ENCODE data around the gene SLC16A12. TPM values are rescaled to one million over a fixed set of nuclear protein-coding genes. Genes with fewer than 3 reads are reported as not detected.

The SLC16A12 gene
- total RNA-seq, 1 donor from 2014 or later: not detected

DNA sequence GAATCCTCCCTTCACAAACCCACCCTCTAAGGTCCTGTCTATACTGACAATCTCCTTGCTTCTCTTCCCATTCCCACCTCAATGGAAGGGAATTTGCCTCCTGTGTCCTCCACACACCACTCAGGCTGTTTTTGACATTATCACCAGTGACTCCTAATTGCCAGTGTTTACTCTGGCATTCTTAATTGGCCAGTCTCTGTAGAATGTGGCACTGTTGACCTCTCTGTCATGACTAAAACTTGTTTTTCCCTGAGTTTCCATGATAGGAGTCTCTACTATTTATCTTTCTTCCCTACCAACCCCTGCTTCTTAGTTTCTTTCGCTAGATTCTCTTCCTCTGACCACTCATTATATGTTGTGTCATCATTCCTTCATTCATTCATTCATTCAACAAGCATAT is 12.1 kb downstream of the SLC16A12 start:
- no peaks in the 10 kb centered on the region for H3K9me3 Mint-ChIP-seq (ENCODE audit: unreplicated experiment)
- no peak overlapping the region for H3K27ac Mint-ChIP-seq (ENCODE audit: unreplicated experiment)
- H3K27me3 Mint-ChIP-seq (ENCODE audit: unreplicated experiment): no peaks in the 10 kb centered on the region
- DNase-seq: no peak
- no peaks in the 10 kb centered on the region for H3K36me3 Mint-ChIP-seq (ENCODE audit: unreplicated experiment)
- TF ChIP-seq, protein P1, sequence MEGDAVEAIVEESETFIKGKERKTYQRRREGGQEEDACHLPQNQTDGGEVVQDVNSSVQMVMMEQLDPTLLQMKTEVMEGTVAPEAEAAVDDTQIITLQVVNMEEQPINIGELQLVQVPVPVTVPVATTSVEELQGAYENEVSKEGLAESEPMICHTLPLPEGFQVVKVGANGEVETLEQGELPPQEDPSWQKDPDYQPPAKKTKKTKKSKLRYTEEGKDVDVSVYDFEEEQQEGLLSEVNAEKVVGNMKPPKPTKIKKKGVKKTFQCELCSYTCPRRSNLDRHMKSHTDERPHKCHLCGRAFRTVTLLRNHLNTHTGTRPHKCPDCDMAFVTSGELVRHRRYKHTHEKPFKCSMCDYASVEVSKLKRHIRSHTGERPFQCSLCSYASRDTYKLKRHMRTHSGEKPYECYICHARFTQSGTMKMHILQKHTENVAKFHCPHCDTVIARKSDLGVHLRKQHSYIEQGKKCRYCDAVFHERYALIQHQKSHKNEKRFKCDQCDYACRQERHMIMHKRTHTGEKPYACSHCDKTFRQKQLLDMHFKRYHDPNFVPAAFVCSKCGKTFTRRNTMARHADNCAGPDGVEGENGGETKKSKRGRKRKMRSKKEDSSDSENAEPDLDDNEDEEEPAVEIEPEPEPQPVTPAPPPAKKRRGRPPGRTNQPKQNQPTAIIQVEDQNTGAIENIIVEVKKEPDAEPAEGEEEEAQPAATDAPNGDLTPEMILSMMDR (IDR thresholded peaks at IDR 0.05; ENCODE audit: partially characterized antibody, unreplicated experiment): no peak
- no peak overlapping the region for H3K4me3 Mint-ChIP-seq (ENCODE audit: unreplicated experiment)
- no peaks in the 10 kb centered on the region for H3K4me1 Mint-ChIP-seq (ENCODE audit: low read depth, unreplicated experiment)

GRCh38 chr10:89522463-89522862 is 12.9 kb downstream of the SLC16A12 start:
- DNase-seq: no peak
- H3K36me3 Mint-ChIP-seq (ENCODE audit: unreplicated experiment): no peaks in the 10 kb centered on the region
- no peak overlapping the region for H3K27ac Mint-ChIP-seq (ENCODE audit: unreplicated experiment)
- no peaks in the 10 kb centered on the region for H3K4me1 Mint-ChIP-seq (ENCODE audit: low read depth, unreplicated experiment)
- TF ChIP-seq, protein P1 (IDR thresholded peaks at IDR 0.05; ENCODE audit: partially characterized antibody, unreplicated experiment): no peak
- no peaks in the 10 kb centered on the region for H3K27me3 Mint-ChIP-seq (ENCODE audit: unreplicated experiment)
- H3K9me3 Mint-ChIP-seq (ENCODE audit: unreplicated experiment): no peaks in the 10 kb centered on the region
- no peak overlapping the region for H3K4me3 Mint-ChIP-seq (ENCODE audit: unreplicated experiment)

DNA sequence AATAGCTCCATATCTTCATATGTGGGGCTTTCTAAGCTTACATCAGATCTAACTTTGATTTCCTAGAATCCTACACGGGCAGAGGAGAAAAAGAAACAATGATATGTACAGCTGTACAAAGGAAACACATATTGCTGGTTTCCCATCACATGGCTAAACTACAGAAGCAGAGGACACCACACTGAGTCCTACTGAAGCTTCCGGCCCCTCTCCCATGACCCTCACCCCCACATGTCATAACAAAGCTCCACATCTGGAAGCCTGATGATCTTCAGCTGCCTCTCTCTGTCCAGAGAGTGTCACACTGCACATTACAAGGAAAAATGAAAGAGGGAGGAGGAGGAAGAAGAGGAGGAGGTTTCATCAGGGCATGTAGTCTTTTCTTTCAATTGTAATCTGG is 14.0 kb downstream of the SLC16A12 start:
- Mint-ChIP-seq H3K27ac (ENCODE audit: unreplicated experiment) (no peak overlapping the region), H3K4me1 (ENCODE audit: low read depth, unreplicated experiment) (no peaks in the 10 kb centered on the region), H3K27me3 (ENCODE audit: unreplicated experiment) (no peaks in the 10 kb centered on the region), H3K4me3 (ENCODE audit: unreplicated experiment) (no peak overlapping the region), H3K9me3 (ENCODE audit: unreplicated experiment) (no peaks in the 10 kb centered on the region), H3K36me3 (ENCODE audit: unreplicated experiment) (no peaks in the 10 kb centered on the region)
- no peak for DNase-seq
- TF ChIP-seq, protein P1 (IDR thresholded peaks at IDR 0.05; ENCODE audit: partially characterized antibody, unreplicated experiment): no peak

GRCh38 chr10:89520706-89521105 is 14.7 kb downstream of the SLC16A12 start:
- Mint-ChIP-seq H3K36me3 (ENCODE audit: unreplicated experiment) (no peaks in the 10 kb centered on the region), H3K27ac (ENCODE audit: unreplicated experiment) (no peak overlapping the region), H3K4me3 (ENCODE audit: unreplicated experiment) (no peak overlapping the region), H3K9me3 (ENCODE audit: unreplicated experiment) (no peaks in the 10 kb centered on the region), H3K27me3 (ENCODE audit: unreplicated experiment) (no peaks in the 10 kb centered on the region), H3K4me1 (ENCODE audit: low read depth, unreplicated experiment) (no peaks in the 10 kb centered on the region)
- TF ChIP-seq, protein P1 (IDR thresholded peaks at IDR 0.05; ENCODE audit: partially characterized antibody, unreplicated experiment): no peak
- no peak for DNase-seq

DNA sequence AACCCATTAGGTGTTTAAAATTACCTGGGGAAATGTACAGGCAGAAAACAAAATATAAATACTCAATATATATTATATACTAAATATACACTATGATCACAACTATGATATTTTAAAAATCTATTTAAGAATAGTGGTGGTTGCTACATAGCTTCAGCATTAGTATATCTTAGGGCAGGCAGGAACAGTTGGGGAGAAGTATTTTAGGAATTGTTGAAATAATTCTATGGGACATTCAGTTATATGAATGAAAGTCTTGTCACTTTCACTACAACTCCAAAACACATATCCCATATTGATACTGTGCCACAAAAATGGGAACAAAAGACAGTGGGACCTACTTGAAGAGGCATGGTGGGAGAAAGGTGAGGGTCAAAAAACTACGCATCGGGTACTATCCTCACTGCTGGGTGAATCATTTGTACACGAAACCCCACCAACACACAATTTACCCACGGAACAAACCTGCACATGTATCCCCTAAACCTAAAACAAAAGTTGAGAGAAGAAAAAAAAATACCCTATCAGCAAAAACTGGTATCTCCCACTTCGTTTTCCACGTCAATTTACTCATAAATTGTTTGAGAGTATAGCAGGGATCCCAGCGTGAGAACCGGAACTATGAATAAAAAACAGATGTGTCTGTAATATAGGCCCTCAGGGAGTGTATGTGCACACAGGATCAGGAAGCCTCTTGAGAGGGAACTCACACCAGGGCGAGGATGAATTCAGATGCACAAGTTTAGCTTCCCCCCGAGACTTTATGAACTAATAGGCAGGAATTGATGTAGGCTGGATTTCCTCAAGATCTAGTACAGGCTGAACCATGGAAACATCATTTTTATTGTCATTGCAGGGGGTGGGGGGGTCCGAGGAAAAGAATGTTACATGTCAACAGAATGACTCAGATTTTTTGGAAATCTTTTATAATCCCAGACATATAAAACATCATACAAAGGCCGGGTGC is 16.2 kb downstream of the SLC16A12 start:
- H3K4me1 Mint-ChIP-seq (ENCODE audit: low read depth, unreplicated experiment): no peaks in the 10 kb centered on the region
- H3K4me3 Mint-ChIP-seq (ENCODE audit: unreplicated experiment): no peak overlapping the region
- H3K27ac Mint-ChIP-seq (ENCODE audit: unreplicated experiment): no peak overlapping the region

More for the DNA sequence above, 16.2 kb downstream of the SLC16A12 start:
- no peaks in the 10 kb centered on the region for H3K27me3 Mint-ChIP-seq (ENCODE audit: unreplicated experiment)
- H3K9me3 Mint-ChIP-seq (ENCODE audit: unreplicated experiment): no peaks in the 10 kb centered on the region
- no peaks in the 10 kb centered on the region for H3K36me3 Mint-ChIP-seq (ENCODE audit: unreplicated experiment)
- no peak for DNase-seq
- TF ChIP-seq, protein P1 (IDR thresholded peaks at IDR 0.05; ENCODE audit: partially characterized antibody, unreplicated experiment): no peak

All from glutamatergic neuron (in vitro differentiated cells).